ENCODE results near the gene N4BP2L1.

GRCh38 chr13:32447894-32448623 lies 20.1 kb upstream of the N4BP2L1 start:
- TF ChIP-seq CTCF (IDR thresholded peaks at IDR 0.05): no peak
- no peak for TF ChIP-seq POLR2A (IDR thresholded peaks at IDR 0.05)
